Coronary artery (tissue), 2 donors: ENCODE measurements around the gene RNASE8.

Source experiments
- DNase-seq: peaks from one replicate; pipeline ENCODE4 v3.0.0-alpha.2; 2017; ENCODE audit warnings: low spot score
- H3K27ac ChIP-seq, 2 donors: fragments of 200-600 bp; sonication (generic); one replicate each; pipeline ENCODE4 v1.5.1; 2016 to 2019
- H3K4me3 ChIP-seq: fragments of 200-600 bp; sonication (generic); 2 replicates; pipeline ENCODE4 v1.5.1; 2016; ENCODE audit warnings: mild to moderate bottlenecking, moderate library complexity
- TF ChIP-seq, protein P1 (sequence below): fragments of 200-600 bp; sonication (generic); IDR thresholded peaks from one replicate; pipeline ENCODE4 v1.5.1; 2019; ENCODE audit warnings: antibody characterized with exemption

RNASE8 gene

DNA sequence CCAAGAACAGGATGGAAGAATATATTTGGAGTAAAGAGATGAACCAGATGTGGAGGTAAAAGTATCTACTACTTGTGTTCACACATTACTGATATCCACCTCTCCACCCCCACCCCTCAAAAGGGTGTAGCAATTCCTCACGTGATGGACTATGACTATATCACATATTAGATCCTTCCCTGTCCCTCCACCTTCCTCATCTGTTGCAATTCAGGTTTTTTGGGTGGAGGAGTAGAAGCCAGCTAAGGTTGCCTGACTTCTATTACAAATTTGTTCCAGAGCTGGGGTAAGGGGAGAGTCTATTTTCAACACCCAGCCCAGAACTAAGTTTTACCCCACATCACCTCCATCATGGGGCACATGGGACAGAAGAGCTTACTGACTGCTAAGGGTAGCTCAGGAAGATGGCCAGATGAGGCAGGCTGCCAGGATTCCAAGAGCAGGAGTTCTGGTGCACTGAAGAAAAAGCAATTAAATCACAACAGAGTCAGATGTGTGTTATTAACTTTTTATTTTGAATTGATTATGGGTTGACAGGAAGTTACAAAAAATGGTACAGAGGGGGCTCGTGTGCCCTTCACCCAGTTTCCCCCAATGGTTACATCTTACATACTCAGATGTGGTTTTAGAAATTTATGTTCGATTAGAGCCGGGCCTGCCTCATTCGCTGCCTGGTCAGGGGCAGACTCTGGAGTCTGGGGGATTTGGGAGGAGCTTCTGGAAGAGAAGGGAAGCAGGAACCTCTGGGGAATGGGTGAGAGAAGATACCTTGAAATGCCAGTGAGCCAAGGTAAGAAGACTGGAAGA, 25.1 kb upstream of the RNASE8 start:
- Histone ChIP-seq H3K4me3 (no peak overlapping the region), H3K27ac (no peak overlapping the region)
- TF ChIP-seq, protein P1, sequence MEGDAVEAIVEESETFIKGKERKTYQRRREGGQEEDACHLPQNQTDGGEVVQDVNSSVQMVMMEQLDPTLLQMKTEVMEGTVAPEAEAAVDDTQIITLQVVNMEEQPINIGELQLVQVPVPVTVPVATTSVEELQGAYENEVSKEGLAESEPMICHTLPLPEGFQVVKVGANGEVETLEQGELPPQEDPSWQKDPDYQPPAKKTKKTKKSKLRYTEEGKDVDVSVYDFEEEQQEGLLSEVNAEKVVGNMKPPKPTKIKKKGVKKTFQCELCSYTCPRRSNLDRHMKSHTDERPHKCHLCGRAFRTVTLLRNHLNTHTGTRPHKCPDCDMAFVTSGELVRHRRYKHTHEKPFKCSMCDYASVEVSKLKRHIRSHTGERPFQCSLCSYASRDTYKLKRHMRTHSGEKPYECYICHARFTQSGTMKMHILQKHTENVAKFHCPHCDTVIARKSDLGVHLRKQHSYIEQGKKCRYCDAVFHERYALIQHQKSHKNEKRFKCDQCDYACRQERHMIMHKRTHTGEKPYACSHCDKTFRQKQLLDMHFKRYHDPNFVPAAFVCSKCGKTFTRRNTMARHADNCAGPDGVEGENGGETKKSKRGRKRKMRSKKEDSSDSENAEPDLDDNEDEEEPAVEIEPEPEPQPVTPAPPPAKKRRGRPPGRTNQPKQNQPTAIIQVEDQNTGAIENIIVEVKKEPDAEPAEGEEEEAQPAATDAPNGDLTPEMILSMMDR = no peak
- DNase-seq = no peak

DNA sequence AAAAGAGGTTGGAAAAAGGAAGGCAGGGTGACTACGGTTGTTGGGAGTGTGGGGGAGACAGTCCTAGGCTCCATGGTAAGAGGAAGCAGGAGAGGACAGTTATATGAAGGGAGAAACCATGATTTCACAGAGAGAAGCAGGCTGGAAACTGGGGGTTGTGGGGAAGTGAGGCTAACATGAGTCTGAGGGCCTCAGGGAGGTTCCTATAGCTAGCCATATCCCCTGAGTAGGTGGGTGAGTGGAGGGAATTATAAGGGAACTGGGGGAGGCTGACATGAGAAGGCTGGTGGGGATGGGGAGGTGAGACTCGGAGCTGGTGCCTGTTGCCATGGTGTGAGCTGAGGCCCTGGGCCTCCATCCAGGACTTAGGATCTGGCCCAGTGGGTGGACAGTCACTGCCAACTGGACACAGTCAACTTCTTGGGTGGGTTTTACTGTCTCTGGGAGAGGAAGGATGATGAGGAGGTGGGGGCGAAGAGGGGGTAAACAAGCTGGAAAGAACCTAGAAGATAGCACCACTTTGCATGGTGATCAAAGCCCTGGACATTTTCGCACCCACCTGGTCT, 24.4 kb upstream of the RNASE8 start:
- no peak for DNase-seq
- no peak overlapping the region for H3K4me3 ChIP-seq
- no peak overlapping the region for H3K27ac ChIP-seq
- TF ChIP-seq, protein P1 = no peak

DNA sequence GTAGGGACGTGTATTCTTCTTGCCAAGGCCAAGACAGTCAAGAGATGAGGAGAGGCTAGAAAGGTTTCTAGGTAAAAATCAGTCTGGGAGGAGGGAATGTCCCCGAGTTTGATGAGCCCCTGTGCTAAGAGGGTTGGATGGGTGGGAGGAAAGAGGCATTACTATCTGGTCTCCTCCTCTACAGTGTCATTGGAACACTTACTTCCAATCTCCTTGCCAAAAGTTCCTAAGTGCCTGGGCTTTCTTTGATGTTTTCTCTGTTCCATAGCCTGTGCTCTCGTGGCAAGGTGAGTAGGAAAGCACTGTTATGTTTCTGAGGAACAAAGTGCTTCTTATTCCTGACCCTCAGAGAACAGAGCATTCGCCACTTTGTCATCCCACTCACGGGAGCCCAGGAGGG, 22.9 kb upstream of the RNASE8 start, which contains the start of gene RNASE13:
Gene RNASE13, minus strand, starts transcription at position 101 of the 400 bp plus-strand sequence. CDS start 519 bp downstream, outside the sequence.
- DNase-seq = no peak
- TF ChIP-seq, protein P1 = no peak
- no peak within 1 kb of the TSS for H3K27ac ChIP-seq
- H3K4me3 ChIP-seq = no peak within 1 kb of the TSS

DNA sequence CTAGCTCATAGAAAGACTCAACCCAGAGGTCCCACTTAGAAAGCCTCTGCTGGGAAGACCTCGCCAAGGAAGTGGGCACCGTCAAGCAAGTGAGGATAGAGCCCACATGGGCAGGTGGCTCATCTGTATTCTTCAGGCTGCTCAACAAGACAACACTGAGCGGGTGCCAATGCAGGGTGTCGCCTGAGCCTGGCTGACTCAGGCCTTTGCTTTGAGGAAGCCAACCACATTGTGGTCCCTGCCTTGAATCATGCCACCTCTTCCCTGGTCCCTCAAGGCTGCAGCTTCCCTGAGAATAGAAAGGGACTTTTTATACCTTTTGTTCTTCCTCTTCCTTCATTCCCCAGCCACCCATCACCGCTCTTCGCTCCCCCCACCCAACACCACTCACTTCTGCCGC, 20.9 kb upstream of the RNASE8 start:
- Histone ChIP-seq H3K27ac (no peak overlapping the region), H3K4me3 (no peak overlapping the region)
- TF ChIP-seq, protein P1 = no peak
- no peak for DNase-seq

DNA sequence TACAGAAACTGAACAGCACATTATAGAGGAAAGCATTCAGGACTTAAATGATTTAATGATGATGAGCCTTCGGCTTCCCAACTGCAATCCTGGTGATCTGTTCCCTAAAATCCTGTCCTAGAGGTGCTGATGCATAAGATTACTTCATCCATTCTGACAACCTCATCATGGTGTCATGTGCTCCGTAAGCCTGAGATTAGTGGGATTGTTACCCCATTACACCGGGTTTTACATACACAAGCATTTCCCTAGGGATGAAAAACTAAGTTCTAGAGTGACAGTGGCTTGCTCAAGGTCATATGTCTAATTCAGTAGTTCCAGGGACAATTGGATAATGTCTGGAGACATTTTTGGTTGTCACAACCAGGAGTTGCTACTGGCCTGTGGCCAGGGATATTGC, 20.5 kb upstream of the RNASE8 start:
- DNase-seq = no peak

DNA sequence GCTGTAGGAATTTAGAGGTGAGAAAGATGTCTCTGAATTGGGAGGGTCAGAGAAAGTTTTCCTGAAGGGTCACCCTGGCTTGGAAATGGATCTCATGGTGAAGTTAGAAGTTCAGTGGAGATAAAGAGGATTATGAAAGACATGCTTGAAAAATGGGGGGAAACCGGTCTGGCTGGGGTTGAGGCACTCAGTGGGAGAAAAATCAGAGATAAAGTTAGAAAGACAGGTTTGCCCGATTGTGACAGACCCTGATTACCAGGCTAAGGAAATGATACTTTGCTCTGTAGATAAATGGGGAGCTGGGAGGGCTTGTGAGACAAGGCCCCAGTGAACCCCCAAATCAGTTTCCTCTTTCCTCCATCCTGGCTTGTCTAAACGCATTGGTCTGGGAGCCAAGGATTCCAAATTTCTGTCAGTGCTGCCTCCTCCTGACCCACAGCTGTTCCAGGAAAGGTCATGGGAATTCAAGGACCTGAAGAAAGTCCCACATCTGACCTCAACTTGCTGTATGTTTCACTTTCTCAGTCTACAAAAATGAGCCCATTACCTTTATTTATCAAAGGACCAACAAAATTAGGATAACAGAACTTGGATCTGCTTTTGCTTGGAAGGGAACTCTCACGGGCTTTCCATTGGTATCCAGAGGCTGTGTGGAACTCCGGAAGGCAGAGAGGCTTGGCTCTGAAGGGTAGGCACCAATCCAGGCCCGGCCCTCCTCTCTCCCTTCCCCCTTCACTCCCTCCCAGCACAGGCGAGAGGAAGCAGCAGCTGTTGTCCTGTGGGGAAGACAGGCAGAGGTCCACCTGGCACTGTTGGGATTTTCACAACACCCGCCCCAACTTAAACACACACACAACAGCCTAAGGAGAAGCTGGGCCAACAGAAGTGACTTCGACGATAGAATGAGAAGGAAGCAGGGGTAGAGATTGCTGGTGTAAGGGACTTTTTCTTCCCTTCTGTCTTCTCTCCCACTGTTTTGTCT, 18.9 kb upstream of the RNASE8 start:
- peak; percentile 86 for DNase-seq
- Histone ChIP-seq H3K4me3 (peak overlapping the region; percentile 57), H3K27ac (peak overlapping the region; percentile 73 to 89)
- TF ChIP-seq, protein P1 = no peak

More for the DNA sequence above, 20.5 kb upstream of the RNASE8 start:
- Histone ChIP-seq H3K4me3 (no peak overlapping the region), H3K27ac (no peak overlapping the region)
- TF ChIP-seq, protein P1 = no peak
